ENCODE data around the gene PHLDA3.
"Not testable (repeated sequence)": the region's sequence is repeated elsewhere in the genome, so short reads cannot be mapped to it uniquely, and the experiment has no call there.

PHLDA3 gene

DNA sequence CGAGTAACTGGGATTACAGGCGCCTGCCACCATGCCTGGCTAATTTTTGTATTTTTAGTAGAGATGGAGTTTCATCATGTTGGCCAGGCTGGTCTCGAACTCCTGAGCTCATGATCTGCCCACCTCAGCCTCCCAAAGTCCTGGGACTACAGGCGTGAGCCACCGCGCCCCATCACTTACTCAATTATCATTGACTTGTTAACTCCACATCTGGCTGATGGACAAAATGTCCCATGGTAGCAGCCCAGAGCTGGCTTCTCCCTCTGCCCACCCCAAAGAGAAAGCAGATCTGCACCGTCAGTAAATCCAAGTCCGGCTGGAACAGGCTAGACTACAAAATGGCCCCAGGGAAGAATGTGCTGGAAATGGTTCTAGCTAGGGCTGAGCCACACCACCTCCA lies 3.3 kb upstream of the PHLDA3 start:
- H3K4me3 ChIP-seq (ENCODE audit: low read depth in 1 of 2, low read length in 2 of 2); H3K27me3 ChIP-seq (ENCODE audit: low read depth, low read length); H3K36me3 ChIP-seq (ENCODE audit: control insufficient read depth in 1 of 2, insufficient read depth in 2 of 2, low read length in 2 of 2); H3K27ac ChIP-seq (ENCODE audit: low read length); H3K4me1 ChIP-seq (ENCODE audit: control insufficient read depth in 1 of 2, insufficient read depth in 2 of 2, low read length in 2 of 2); H3K9me3 ChIP-seq (ENCODE audit: control insufficient read depth in 1 of 2, low read length in 2 of 2): not testable (repeated sequence)

DNA sequence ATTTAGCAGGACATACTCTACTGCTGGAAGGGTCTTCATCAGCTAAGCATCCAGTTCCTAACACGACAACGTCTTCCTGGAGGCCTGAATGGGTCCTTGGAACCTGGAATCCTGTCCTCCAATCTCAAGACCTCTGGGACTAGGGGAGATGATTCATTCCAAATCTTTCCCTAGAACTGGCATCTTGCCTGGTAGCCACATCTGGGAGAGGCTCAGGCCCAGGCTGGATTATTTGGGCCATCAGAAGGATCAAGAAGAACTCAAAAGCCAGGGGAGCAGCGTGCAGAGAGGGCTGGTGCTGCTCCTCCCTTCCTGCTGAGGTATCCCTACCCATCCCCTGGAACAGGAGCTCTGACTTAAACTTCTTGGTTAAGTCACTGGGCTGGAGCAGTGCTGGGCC lies 2.8 kb upstream of the PHLDA3 start:
- Histone ChIP-seq H3K36me3 (ENCODE audit: control insufficient read depth in 1 of 2, insufficient read depth in 2 of 2, low read length in 2 of 2) (no peaks in the 10 kb centered on the region), H3K9me3 (ENCODE audit: control insufficient read depth in 1 of 2, low read length in 2 of 2) (no peaks in the 10 kb centered on the region), H3K4me3 (ENCODE audit: low read depth in 1 of 2, low read length in 2 of 2) (no peak overlapping the region), H3K27ac (ENCODE audit: low read length) (no peak overlapping the region), H3K4me1 (ENCODE audit: control insufficient read depth in 1 of 2, insufficient read depth in 2 of 2, low read length in 2 of 2) (peaks cover 0 to 11% of the 10 kb centered on the region in 2 donors), H3K27me3 (ENCODE audit: low read depth, low read length) (no peaks in the 10 kb centered on the region)

- Histone ChIP-seq H3K9me3 (ENCODE audit: control insufficient read depth in 1 of 2, low read length in 2 of 2) (no peaks in the 10 kb centered on the region), H3K36me3 (ENCODE audit: control insufficient read depth in 1 of 2, insufficient read depth in 2 of 2, low read length in 2 of 2) (peaks cover 4 to 6% of the 10 kb centered on the region in 2 donors), H3K27me3 (ENCODE audit: low read depth, low read length) (no peaks in the 10 kb centered on the region), H3K27ac (ENCODE audit: low read length) (no peak overlapping the region), H3K4me1 (ENCODE audit: control insufficient read depth in 1 of 2, insufficient read depth in 2 of 2, low read length in 2 of 2) (peaks cover 0 to 21% of the 10 kb centered on the region in 2 donors), H3K4me3 (ENCODE audit: low read depth in 1 of 2, low read length in 2 of 2) (no peak overlapping the region)
Measured at GRCh38 chr1:201470581-201470980, 1.6 kb upstream of the PHLDA3 start.

DNA sequence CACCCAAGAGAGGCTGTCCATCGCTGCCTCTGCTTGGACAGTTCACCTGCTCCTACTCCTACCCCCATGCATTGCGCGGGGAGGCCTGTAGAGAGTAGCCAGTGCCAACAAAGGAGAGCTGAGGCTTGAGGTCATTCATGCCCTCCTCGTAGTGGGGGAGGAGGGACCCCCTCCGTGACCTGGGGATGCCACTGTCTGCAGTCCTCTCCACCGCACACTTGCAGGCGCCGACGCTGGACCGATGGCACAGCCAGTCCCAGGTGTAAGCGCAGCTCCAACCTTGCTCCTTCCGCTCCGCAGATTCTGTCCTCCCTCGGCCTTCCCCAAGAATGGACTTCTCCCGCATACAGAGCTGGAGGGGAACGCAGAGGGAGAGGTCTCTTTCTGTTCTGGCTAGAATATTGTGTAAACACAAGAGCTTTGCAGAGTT lies 672 bp upstream of the PHLDA3 start:
- no peaks in the 10 kb centered on the region for H3K27me3 ChIP-seq (ENCODE audit: low read depth, low read length)

DNA sequence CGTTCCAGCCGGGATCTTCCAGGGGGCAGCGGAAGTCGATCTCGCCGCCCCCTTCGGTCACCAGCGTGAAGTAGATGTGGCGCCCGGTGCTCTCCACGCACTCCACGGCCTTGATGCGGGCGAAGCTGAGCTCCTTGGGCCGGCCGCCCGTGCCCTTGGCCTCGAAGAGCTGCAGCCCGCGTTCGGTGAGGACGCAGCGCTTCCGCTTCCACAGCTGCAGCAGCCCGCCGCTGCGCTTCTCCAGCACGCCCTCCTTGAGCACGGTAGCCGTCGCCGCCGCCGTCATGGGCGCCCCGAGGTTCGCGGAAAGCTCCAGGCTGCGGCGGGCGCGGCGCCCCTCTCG lies 516 bp downstream of the PHLDA3 start:
- H3K4me3 ChIP-seq (ENCODE audit: low read depth in 1 of 2, low read length in 2 of 2): peak overlapping the region; percentile 77 to 94
- H3K27ac ChIP-seq (ENCODE audit: low read length): peak overlapping the region; percentile 90
- peaks cover 9 to 19% of the 10 kb centered on the region in 2 donors for H3K36me3 ChIP-seq (ENCODE audit: control insufficient read depth in 1 of 2, insufficient read depth in 2 of 2, low read length in 2 of 2)
- H3K4me1 ChIP-seq (ENCODE audit: control insufficient read depth in 1 of 2, insufficient read depth in 2 of 2, low read length in 2 of 2): peaks cover 0 to 27% of the 10 kb centered on the region in 2 donors
- no peaks in the 10 kb centered on the region for H3K27me3 ChIP-seq (ENCODE audit: low read depth, low read length)
- H3K9me3 ChIP-seq (ENCODE audit: control insufficient read depth in 1 of 2, low read length in 2 of 2): no peaks in the 10 kb centered on the region

More for the DNA sequence above, 672 bp upstream of the PHLDA3 start:
- H3K36me3 ChIP-seq (ENCODE audit: control insufficient read depth in 1 of 2, insufficient read depth in 2 of 2, low read length in 2 of 2): peaks cover 9 to 15% of the 10 kb centered on the region in 2 donors
- peaks cover 0 to 27% of the 10 kb centered on the region in 2 donors for H3K4me1 ChIP-seq (ENCODE audit: control insufficient read depth in 1 of 2, insufficient read depth in 2 of 2, low read length in 2 of 2)
- peak overlapping the region; percentile 72 for H3K27ac ChIP-seq (ENCODE audit: low read length)
- H3K4me3 ChIP-seq (ENCODE audit: low read depth in 1 of 2, low read length in 2 of 2): peak overlapping the region; percentile 47 to 94
- H3K9me3 ChIP-seq (ENCODE audit: control insufficient read depth in 1 of 2, low read length in 2 of 2): no peaks in the 10 kb centered on the region

- Histone ChIP-seq H3K9me3 (ENCODE audit: control insufficient read depth in 1 of 2, low read length in 2 of 2) (no peaks in the 10 kb centered on the region), H3K27ac (ENCODE audit: low read length) (peak overlapping the region; percentile 53), H3K4me1 (ENCODE audit: control insufficient read depth in 1 of 2, insufficient read depth in 2 of 2, low read length in 2 of 2) (peaks cover 4 to 44% of the 10 kb centered on the region in 2 donors), H3K27me3 (ENCODE audit: low read depth, low read length) (no peaks in the 10 kb centered on the region), H3K36me3 (ENCODE audit: control insufficient read depth in 1 of 2, insufficient read depth in 2 of 2, low read length in 2 of 2) (peaks cover 9 to 19% of the 10 kb centered on the region in 2 donors), H3K4me3 (ENCODE audit: low read depth in 1 of 2, low read length in 2 of 2) (peak overlapping the region; percentile 57 to 94)
Measured at GRCh38 chr1:201466492-201466891, 2.5 kb downstream of the PHLDA3 start.

- peaks cover 4 to 48% of the 10 kb centered on the region in 2 donors for H3K4me1 ChIP-seq (ENCODE audit: control insufficient read depth in 1 of 2, insufficient read depth in 2 of 2, low read length in 2 of 2)
- peak overlapping the region; percentile 57 to 94 for H3K4me3 ChIP-seq (ENCODE audit: low read depth in 1 of 2, low read length in 2 of 2)
- H3K27ac ChIP-seq (ENCODE audit: low read length): peak overlapping the region; percentile 53
- H3K27me3 ChIP-seq (ENCODE audit: low read depth, low read length): no peaks in the 10 kb centered on the region
- peaks cover 9 to 19% of the 10 kb centered on the region in 2 donors for H3K36me3 ChIP-seq (ENCODE audit: control insufficient read depth in 1 of 2, insufficient read depth in 2 of 2, low read length in 2 of 2)
- no peaks in the 10 kb centered on the region for H3K9me3 ChIP-seq (ENCODE audit: control insufficient read depth in 1 of 2, low read length in 2 of 2)
Measured at GRCh38 chr1:201465698-201466290, 3.2 kb downstream of the PHLDA3 start.

DNA sequence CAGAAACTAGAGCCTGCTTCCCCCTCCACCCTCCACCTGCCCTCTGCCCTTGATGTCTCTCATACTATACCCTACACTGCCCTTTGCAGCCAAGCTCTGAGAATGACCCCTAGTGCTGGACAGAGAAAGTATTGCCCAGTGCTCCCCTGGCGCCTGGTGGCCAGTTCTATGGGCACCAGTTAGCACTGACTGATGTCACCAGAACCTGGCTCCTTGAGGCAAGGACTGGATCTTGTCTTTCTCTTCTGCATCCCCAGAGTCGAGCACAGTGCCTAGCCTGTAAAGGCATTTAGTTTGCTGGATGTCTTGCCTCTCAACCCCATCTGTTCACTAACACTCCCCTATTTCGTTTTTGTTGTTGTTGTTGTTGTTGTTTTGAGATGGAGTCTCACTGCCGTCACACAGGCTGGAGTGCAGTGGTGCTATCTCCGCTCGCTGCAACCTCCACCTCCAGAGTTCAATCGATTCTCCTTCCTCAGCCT lies 5.9 kb downstream of the PHLDA3 start:
- peaks cover 9 to 19% of the 10 kb centered on the region in 2 donors for H3K36me3 ChIP-seq (ENCODE audit: control insufficient read depth in 1 of 2, insufficient read depth in 2 of 2, low read length in 2 of 2)
- H3K27me3 ChIP-seq (ENCODE audit: low read depth, low read length): no peaks in the 10 kb centered on the region
- H3K27ac ChIP-seq (ENCODE audit: low read length): peak overlapping the region; percentile 27
- no peaks in the 10 kb centered on the region for H3K9me3 ChIP-seq (ENCODE audit: control insufficient read depth in 1 of 2, low read length in 2 of 2)
- H3K4me1 ChIP-seq (ENCODE audit: control insufficient read depth in 1 of 2, insufficient read depth in 2 of 2, low read length in 2 of 2): peaks cover 4 to 40% of the 10 kb centered on the region in 2 donors
- H3K4me3 ChIP-seq (ENCODE audit: low read depth in 1 of 2, low read length in 2 of 2): no peak overlapping the region

GRCh38 chr1:201461645-201462441 lies 7.1 kb downstream of the PHLDA3 start:
- Histone ChIP-seq H3K36me3 (ENCODE audit: control insufficient read depth in 1 of 2, insufficient read depth in 2 of 2, low read length in 2 of 2) (peaks cover 9 to 19% of the 10 kb centered on the region in 2 donors), H3K4me1 (ENCODE audit: control insufficient read depth in 1 of 2, insufficient read depth in 2 of 2, low read length in 2 of 2) (peaks cover 4 to 42% of the 10 kb centered on the region in 2 donors), H3K27ac (ENCODE audit: low read length) (peak overlapping the region; percentile 47), H3K9me3 (ENCODE audit: control insufficient read depth in 1 of 2, low read length in 2 of 2) (no peaks in the 10 kb centered on the region), H3K4me3 (ENCODE audit: low read depth in 1 of 2, low read length in 2 of 2) (no peak overlapping the region), H3K27me3 (ENCODE audit: low read depth, low read length) (no peaks in the 10 kb centered on the region)

GRCh38 chr1:201460814-201461644 lies 8.0 kb downstream of the PHLDA3 start:
- peaks cover 9 to 21% of the 10 kb centered on the region in 2 donors for H3K36me3 ChIP-seq (ENCODE audit: control insufficient read depth in 1 of 2, insufficient read depth in 2 of 2, low read length in 2 of 2)
- H3K4me3 ChIP-seq (ENCODE audit: low read depth in 1 of 2, low read length in 2 of 2): no peak overlapping the region
- H3K27me3 ChIP-seq (ENCODE audit: low read depth, low read length): no peaks in the 10 kb centered on the region
- H3K9me3 ChIP-seq (ENCODE audit: control insufficient read depth in 1 of 2, low read length in 2 of 2): no peaks in the 10 kb centered on the region
- peak overlapping the region; percentile 47 for H3K27ac ChIP-seq (ENCODE audit: low read length)
- peaks cover 4 to 43% of the 10 kb centered on the region in 2 donors for H3K4me1 ChIP-seq (ENCODE audit: control insufficient read depth in 1 of 2, insufficient read depth in 2 of 2, low read length in 2 of 2)

GRCh38 chr1:201459775-201460174 lies 9.2 kb downstream of the PHLDA3 start:
- Histone ChIP-seq H3K4me3 (ENCODE audit: low read depth in 1 of 2, low read length in 2 of 2) (no peak overlapping the region), H3K36me3 (ENCODE audit: control insufficient read depth in 1 of 2, insufficient read depth in 2 of 2, low read length in 2 of 2) (peaks cover 0 to 9% of the 10 kb centered on the region in 2 donors), H3K27ac (ENCODE audit: low read length) (no peak overlapping the region), H3K9me3 (ENCODE audit: control insufficient read depth in 1 of 2, low read length in 2 of 2) (no peaks in the 10 kb centered on the region), H3K4me1 (ENCODE audit: control insufficient read depth in 1 of 2, insufficient read depth in 2 of 2, low read length in 2 of 2) (peaks cover 4 to 38% of the 10 kb centered on the region in 2 donors), H3K27me3 (ENCODE audit: low read depth, low read length) (no peaks in the 10 kb centered on the region)
